GM12874 (cell line): ENCODE results near the gene MRTFB.

ENCODE experiments used
- CTCF ChIP-seq: IDR thresholded peaks from 2 replicates; pipeline ENCODE4 v1.5.1; 2011; ENCODE audit warnings: low read depth, mild to moderate bottlenecking, control low read depth, low read length, moderate library complexity; ENCODE audit not compliant: insufficient read depth

Gene MRTFB

DNA sequence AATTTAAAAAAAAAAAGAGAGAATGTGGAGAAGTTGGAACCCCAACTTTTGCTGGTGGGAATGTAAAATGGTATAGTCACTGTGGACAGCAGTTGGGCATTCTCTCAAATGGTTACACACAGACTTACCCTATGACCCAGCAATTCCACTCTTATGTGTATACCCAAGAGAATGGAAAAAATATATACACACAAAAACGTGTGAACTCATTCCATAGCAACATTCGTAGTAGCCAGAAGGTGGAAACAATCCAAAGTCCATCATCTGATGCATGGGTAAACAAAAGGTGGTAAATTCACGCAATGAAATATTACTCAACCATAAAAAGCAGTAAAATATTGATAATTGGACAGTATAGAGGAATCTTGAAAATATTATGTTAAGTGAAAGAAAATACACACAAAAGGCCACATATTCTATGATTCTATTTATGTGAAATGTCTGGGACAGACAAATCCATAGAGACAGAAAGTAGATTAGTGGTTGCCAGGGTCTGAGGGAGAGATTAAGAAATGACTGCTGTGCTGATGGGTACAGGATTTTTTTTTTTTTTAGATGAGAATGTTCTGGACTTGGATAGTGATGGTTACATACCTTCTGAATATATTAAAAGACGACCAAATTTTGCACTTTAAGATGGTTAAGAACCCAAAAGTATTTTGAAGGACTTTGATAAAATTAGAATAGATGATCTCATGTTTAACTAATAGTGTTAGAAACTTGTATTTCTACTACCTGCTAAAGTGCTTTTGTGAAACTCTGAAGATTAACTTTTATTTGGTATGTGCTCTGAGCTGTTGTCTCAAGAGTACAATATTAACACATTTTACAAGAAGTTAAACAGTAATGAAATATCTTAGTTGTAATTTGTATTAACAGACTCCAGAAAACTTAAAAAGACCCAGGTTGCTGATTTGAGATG lies 60.9 kb downstream of the MRTFB start:
- no peak for TF ChIP-seq CTCF

DNA sequence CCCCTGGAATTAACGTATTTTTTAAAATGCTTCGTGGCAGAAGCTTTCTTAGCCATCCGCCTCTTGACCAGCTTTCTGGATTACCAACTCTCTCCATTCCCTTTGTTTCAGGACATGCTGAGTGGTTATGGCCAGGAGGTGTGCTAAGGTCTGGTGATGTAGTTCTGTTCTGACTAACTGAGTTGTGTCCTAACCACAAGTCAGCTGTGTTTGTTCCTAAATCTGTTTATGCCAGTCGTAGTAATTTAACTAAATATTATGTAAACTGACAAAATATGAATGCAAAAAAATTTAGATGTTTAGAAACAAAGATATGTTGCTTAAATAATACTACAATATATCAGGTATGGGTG lies 61.6 kb downstream of the MRTFB start:
- no peak for TF ChIP-seq CTCF

GRCh38 chr16:14133907-14134306 lies 62.8 kb downstream of the MRTFB start:
- no peak for TF ChIP-seq CTCF

DNA sequence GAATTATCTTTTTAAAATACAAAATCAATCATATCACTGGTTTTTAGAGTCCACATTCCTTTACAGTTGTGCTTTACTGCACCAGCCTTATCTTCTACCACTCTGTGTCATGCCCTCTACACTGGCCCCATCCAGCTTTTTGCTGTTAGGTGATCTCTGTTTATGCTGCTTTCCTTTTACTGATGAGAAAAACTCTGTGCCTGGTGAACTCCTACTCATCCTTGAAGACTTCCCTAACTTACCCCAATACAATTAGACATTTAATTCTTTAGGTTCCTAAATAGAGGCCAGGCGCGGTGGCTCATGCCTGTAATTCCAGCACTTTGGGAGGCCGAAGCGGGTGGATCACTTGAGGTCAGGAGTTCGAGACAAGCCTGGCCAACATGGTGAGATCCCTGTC lies 64.6 kb downstream of the MRTFB start:
- no peak for TF ChIP-seq CTCF

DNA sequence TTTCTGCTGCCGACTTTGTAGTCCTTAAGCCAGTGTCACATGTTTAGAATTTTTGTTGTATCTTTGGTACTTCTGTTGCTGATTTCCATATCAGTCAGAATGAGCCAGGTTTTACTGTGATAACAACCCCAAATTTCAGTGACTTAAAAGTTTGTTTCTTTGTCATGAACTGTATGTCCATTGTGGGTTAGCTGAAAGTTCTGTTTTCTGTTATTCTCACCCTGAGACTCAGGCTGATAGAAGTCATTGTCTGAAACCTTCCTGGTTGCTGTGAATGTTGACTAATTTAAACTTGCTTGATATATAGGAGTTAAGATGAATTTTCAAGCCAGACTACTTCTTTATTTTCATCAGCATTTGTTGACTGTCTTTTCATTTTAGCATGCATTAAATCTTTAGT lies 68.8 kb downstream of the MRTFB start:
- no peak for TF ChIP-seq CTCF

- no peak for TF ChIP-seq CTCF
Observed at GRCh38 chr16:14140923-14141322, 69.8 kb downstream of the MRTFB start.

- TF ChIP-seq CTCF = no peak
Observed at GRCh38 chr16:14146445-14146844, 75.3 kb downstream of the MRTFB start.
